HepG2 (cell line): ENCODE results near the gene HNRNPC. TPM values are rescaled to one million over a fixed set of nuclear protein-coding genes. Genes with fewer than 3 reads are reported as not detected.

ENCODE experiments used
- ATAC-seq: fragments of 200-7000 bp; cut with Tn5 transposase; 3 replicates; pipeline ENCODE4 v1.9.1; 2020; ENCODE audit warnings: mild to moderate bottlenecking, moderate library complexity
- BruUV-seq: library from RNA; stranded (reverse); fragments of 400-500 nt; replicated peaks from 2 replicates; lab custom pipeline; 2021; lab: Mats Ljungman, UMichigan
- CTCF ChIA-PET: fragments of 300-600 bp; formaldehyde crosslinking; extraction: SDS; loops from one replicate; lab custom pipeline; 2021; ENCODE audit warnings: low total read pairs, inconsistent platforms, low intra/inter-chr PET ratio; lab: Yijun Ruan, JAX
- POLR2A ChIA-PET: fragments of 350-600 bp; sonication (Branson Sonifier 250); formaldehyde crosslinking; loops from one replicate; lab custom pipeline; 2020; ENCODE audit warnings: antibody characterized with exemption, inconsistent platforms; lab: Yijun Ruan, JAX
- DNase-seq: peaks from one replicate; pipeline ENCODE4 v3.0.0-alpha.2; 2015; ENCODE audit warnings: low spot score
- FAIRE-seq: peaks from 3 replicates; lab custom pipeline; 2011; peaks lifted over from hg19 to GRCh38; lab: Jason Lieb, UNC
- H2AFZ ChIP-seq: one replicate; pipeline ENCODE4 v1.6.1; 2011; ENCODE audit warnings: low read length, inconsistent platforms
- H3K27ac ChIP-seq: fragments of 300-600 bp; 3 replicates; pipeline ENCODE4 v1.8.0; 2011; ENCODE audit warnings: mixed run types, mild to moderate bottlenecking, mixed read lengths, low read length, inconsistent platforms; ENCODE audit not compliant: insufficient read depth; ENCODE audit errors: extremely low read length
- H3K27me3 ChIP-seq, 2 experiments: fragments of 200-600 bp in 1 of 2; 2 replicates in 1 of 2; 3 replicates in 1 of 2; pipeline versions ENCODE4 v1.6.0 to v1.8.0; 2011; ENCODE audit warnings: low read length in 2 of 2, mild to moderate bottlenecking in 2 of 2, moderate library complexity in 2 of 2, inconsistent platforms in 1 of 2; ENCODE audit not compliant: insufficient read depth in 2 of 2, control insufficient read depth in 1 of 2
- H3K36me3 ChIP-seq, 2 experiments: fragments of 200-600 bp in 1 of 2; replicated peaks in 1 of 2; 2 replicates in 1 of 2; 3 replicates in 1 of 2; pipeline versions ENCODE4 v1.5.1 to v1.8.0; 2011; ENCODE audit warnings: low read length in 2 of 2, inconsistent platforms in 1 of 2; ENCODE audit not compliant: insufficient read depth in 2 of 2, control insufficient read depth in 1 of 2
- H3K4me1 ChIP-seq: 2 replicates; pipeline ENCODE4 v1.5.1; 2012; ENCODE audit warnings: low read length, inconsistent platforms; ENCODE audit not compliant: insufficient read depth
- H3K4me2 ChIP-seq: 2 replicates; pipeline ENCODE4 v1.6.0; 2011; ENCODE audit warnings: low read depth, low read length, inconsistent platforms
- H3K4me3 ChIP-seq, 3 experiments: fragments of 200-600 bp in 1 of 3; sonication (generic), shearing (Covaris generic) in 1 of 3; replicated peaks in 1 of 3; 2 replicates each; pipeline ENCODE4 v1.5.1; 2011 to 2016; ENCODE audit warnings: low read length in 3 of 3, inconsistent platforms in 2 of 3, low read depth in 2 of 3, mild to moderate bottlenecking in 2 of 3, control low read depth in 1 of 3, mixed read lengths in 1 of 3; ENCODE audit not compliant: insufficient read depth in 1 of 3
- H3K79me2 ChIP-seq: one replicate; pipeline ENCODE4 v1.6.1; 2011; ENCODE audit warnings: low read length, inconsistent platforms; ENCODE audit not compliant: insufficient read depth
- H3K9ac ChIP-seq: 2 replicates; pipeline ENCODE4 v1.6.0; 2011; ENCODE audit warnings: mild to moderate bottlenecking, low read depth, low read length, inconsistent platforms; ENCODE audit not compliant: insufficient read depth
- H3K9me3 ChIP-seq: 2 replicates; pipeline ENCODE4 v1.5.1; 2012; ENCODE audit warnings: mild to moderate bottlenecking, low read length
- H4K20me1 ChIP-seq: 2 replicates; pipeline ENCODE4 v1.6.0; 2011; ENCODE audit warnings: inconsistent platforms, mild to moderate bottlenecking, low read length, moderate library complexity; ENCODE audit not compliant: insufficient read depth
- CHCHD3 ChIP-seq: sonication (generic); formaldehyde crosslinking; IDR thresholded peaks from 2 replicates; pipeline ENCODE4 v1.8.0; 2022; ENCODE audit warnings: mild to moderate bottlenecking, missing genetic modification reagents, moderate library complexity
- EEA1 ChIP-seq: sonication (generic); formaldehyde crosslinking; IDR thresholded peaks from 2 replicates; pipeline ENCODE4 v1.5.1; 2020; ENCODE audit warnings: mild to moderate bottlenecking, missing genetic modification reagents, borderline replicate concordance
- FOXA3 ChIP-seq: IDR thresholded peaks from 2 replicates; pipeline ENCODE4 v1.6.1; 2016; ENCODE audit warnings: missing genetic modification reagents, missing compliant biosample characterization
- HDAC2 ChIP-seq: sonication (generic); formaldehyde crosslinking; IDR thresholded peaks from 2 replicates; pipeline ENCODE4 v1.4.0; 2020; ENCODE audit warnings: missing genetic modification reagents
- MEIS2 ChIP-seq: sonication (generic); formaldehyde crosslinking; IDR thresholded peaks from 2 replicates; pipeline ENCODE4 v1.9.0; 2021; ENCODE audit warnings: mild to moderate bottlenecking, missing genetic modification reagents
- MXD1 ChIP-seq: sonication (generic); formaldehyde crosslinking; IDR thresholded peaks from 2 replicates; pipeline ENCODE4 v1.4.0; 2020; ENCODE audit warnings: mild to moderate bottlenecking, missing genetic modification reagents
- NFE2 ChIP-seq: sonication (generic); formaldehyde crosslinking; IDR thresholded peaks from 2 replicates; pipeline ENCODE4 v1.4.0; 2020; ENCODE audit warnings: missing genetic modification reagents
- PHF20 ChIP-seq: sonication (generic); formaldehyde crosslinking; IDR thresholded peaks from 2 replicates; pipeline ENCODE4 v1.5.0; 2020; ENCODE audit warnings: mild to moderate bottlenecking, missing genetic modification reagents
- REXO4 ChIP-seq: sonication (generic); formaldehyde crosslinking; IDR thresholded peaks from 2 replicates; pipeline ENCODE4 v1.8.0; 2022; ENCODE audit warnings: missing genetic modification reagents, mild to moderate bottlenecking, borderline replicate concordance
- SRSF1 ChIP-seq: fragments of 200-400 bp; formaldehyde crosslinking; optimal IDR thresholded peaks from 2 replicates; pipeline ENCODE3; 2017; ENCODE audit warnings: mild to moderate bottlenecking, low read depth, low read length, moderate library complexity
- YY1 ChIP-seq: IDR thresholded peaks from 2 replicates; pipeline ENCODE4 v1.6.1; 2011; ENCODE audit warnings: low read length, low read depth, moderate library complexity, mild to moderate bottlenecking; ENCODE audit not compliant: insufficient read depth, insufficient replicate concordance
- ZFP90 ChIP-seq: sonication (generic); formaldehyde crosslinking; IDR thresholded peaks from 2 replicates; pipeline ENCODE4 v1.8.0; 2022; ENCODE audit warnings: missing genetic modification reagents, mild to moderate bottlenecking, inconsistent platforms, borderline replicate concordance
- ZNF335 ChIP-seq: sonication (generic); formaldehyde crosslinking; IDR thresholded peaks from 2 replicates; pipeline ENCODE4 v1.4.0; 2020; ENCODE audit warnings: missing genetic modification reagents
- ZNF343 ChIP-seq: sonication (generic); formaldehyde crosslinking; IDR thresholded peaks from 2 replicates; pipeline ENCODE4 v1.4.0; 2020; ENCODE audit warnings: mild to moderate bottlenecking, missing genetic modification reagents
- ZNF414 ChIP-seq: sonication (generic); formaldehyde crosslinking; IDR thresholded peaks from 2 replicates; pipeline ENCODE4 v1.5.0; 2020; ENCODE audit warnings: missing genetic modification reagents
- ZNF496 ChIP-seq: sonication (generic); formaldehyde crosslinking; IDR thresholded peaks from 2 replicates; pipeline ENCODE4 v1.8.1; 2023; ENCODE audit warnings: mild to moderate bottlenecking, moderate library complexity, missing genetic modification reagents; ENCODE audit not compliant: insufficient replicate concordance
- ZNF639 ChIP-seq: conservative IDR thresholded peaks from 2 replicates; pipeline ENCODE4 v1.6.1; 2018; ENCODE audit warnings: missing genetic modification reagents
- ZNF703 ChIP-seq: sonication (generic); formaldehyde crosslinking; IDR thresholded peaks from 2 replicates; pipeline ENCODE4 v1.5.1; 2020; ENCODE audit warnings: missing genetic modification reagents, mild to moderate bottlenecking, moderate library complexity, borderline replicate concordance
- ZNF761 ChIP-seq: sonication (generic); formaldehyde crosslinking; conservative IDR thresholded peaks from 2 replicates; pipeline ENCODE4 v1.4.0; 2020; ENCODE audit warnings: mild to moderate bottlenecking, missing genetic modification reagents
- WGBS: methylation state at CpG from one replicate; pipeline ENCODE4 v1.1.6; 2017; ENCODE audit warnings: low lambda C conversion rate; 5-methylcytosine and 5-hydroxymethylcytosine counted together
- in situ Hi-C: cut with HindIII; loops from 2 replicates; pipeline ENCODE4 v1.10.0; 2017; ENCODE audit warnings: low pct_unique_long_range_greater_than_20kb; ENCODE audit not compliant: extremely low pct_ligation_motif_present
- intact Hi-C: fragments of 100-400 bp; cut with micrococcal nuclease; formaldehyde crosslinking; loops from one replicate; pipeline ENCODE4 v1.10.0; 2022; ENCODE audit not compliant: unreplicated experiment
- polyA plus RNA-seq, 8 experiments: library from polyadenylated mRNA; depleted of rRNA in 3 of 8; stranded (reverse) in 7 of 8; unstranded in 1 of 8; fragments of >200 nt; fragmentation: Illumina TruSeq in 4 of 8; extraction: Trizol in 4 of 8; gene quantifications; 2 replicates each; pipeline versions ENCODE4 v1.2.1 to v1.2.3, GENCODE V29; 2011 to 2016; ENCODE audit warnings: low read depth in 4 of 8, missing spikeins in 1 of 8, mixed read lengths in 1 of 8; ENCODE audit not compliant: insufficient read depth in 1 of 8
- total RNA-seq, 5 experiments: library from RNA; depleted of rRNA; stranded (reverse); fragments of >200 nt; fragmentation: Illumina TruSeq; extraction: Trizol; gene quantifications; 2 replicates each; pipeline ENCODE4 v1.2.3, GENCODE V29; 2016; ENCODE audit warnings: low read depth in 1 of 5
- TF ChIP-seq, protein P1 (sequence below): sonication (generic); formaldehyde crosslinking; IDR thresholded peaks from 2 replicates; pipeline ENCODE4 v1.4.0; 2020; ENCODE audit warnings: missing genetic modification reagents

Gene HNRNPC
- total and polyA plus RNA-seq, 2 of the 13 experiments (the other 11 are each of a cell fraction or from before 2014, with no cell fraction given) = 628 to 1,099 TPM

GRCh38 chr14:21264025-21264801, 5.0 kb downstream of the HNRNPC start:
- BruUV-seq = no TSS peak
- peaks cover 15 to 69% of the 10 kb centered on the region in 2 experiments for H3K36me3 ChIP-seq
- no peak overlapping the region for H2AFZ ChIP-seq
- ChIA-PET POLR2A (interaction anchor here (1.3 to 6.0 kb wide), 8 partner anchors 8 to 120 kb away, joined by 3 to 68 read pairs (median 6); partner anchors contain the start of gene SUPT16H), CTCF (no interaction called here)
- intact Hi-C loops = no loop called here
- H4K20me1 ChIP-seq = peaks cover 96% of the 10 kb centered on the region
- peaks cover 98% of the 10 kb centered on the region for H3K79me2 ChIP-seq
- peak overlapping the region; percentile 88 for H3K4me2 ChIP-seq
- H3K9ac ChIP-seq = peak overlapping the region; percentile 6; the same call in 1 of the 2 replicates
- DNase-seq (no peak), FAIRE-seq (no peak), ATAC-seq (peak; percentile 26)
- peaks cover 0 to 5% of the 10 kb centered on the region in 2 experiments; a peak in 2 of 5 replicates for H3K27me3 ChIP-seq
- in situ Hi-C loops = no loop called here
- H3K9me3 ChIP-seq = no peaks in the 10 kb centered on the region
- 46% methylated on average over 4 of the region's 4 CpGs for WGBS
- H3K27ac ChIP-seq = peak overlapping the region; percentile 19
- H3K4me1 ChIP-seq = peaks cover 73% of the 10 kb centered on the region
- peak overlapping the region in 2 of 3 experiments; percentile 30 to 98; a peak in 3 of 6 replicates for H3K4me3 ChIP-seq
- TF ChIP-seq ZNF335 (CRISPR knock-in tag) (no peak), NFE2 (CRISPR knock-in tag) (no peak), ZFP90 (CRISPR knock-in tag) (no peak), ZNF343 (CRISPR knock-in tag) (no peak), ZNF761 (CRISPR knock-in tag) (0 out of 2 replicates have a peak, but pooled peaks have one; percentile 21), ZNF703 (no peak), MXD1 (CRISPR knock-in tag) (no peak), YY1 (no peak), FOXA3 (CRISPR knock-in tag) (peak; percentile 12; the same call in 1 of the 2 replicates), REXO4 (CRISPR knock-in tag) (no peak), ZNF414 (CRISPR knock-in tag) (no peak), ZNF496 (CRISPR knock-in tag) (no peak), MEIS2 (no peak), ZNF639 (CRISPR knock-in tag) (no peak), PHF20 (CRISPR knock-in tag) (no peak), SRSF1 (no peak), EEA1 (no peak), HDAC2 (no peak), CHCHD3 (CRISPR knock-in tag) (no peak)
- TF ChIP-seq, protein P1, sequence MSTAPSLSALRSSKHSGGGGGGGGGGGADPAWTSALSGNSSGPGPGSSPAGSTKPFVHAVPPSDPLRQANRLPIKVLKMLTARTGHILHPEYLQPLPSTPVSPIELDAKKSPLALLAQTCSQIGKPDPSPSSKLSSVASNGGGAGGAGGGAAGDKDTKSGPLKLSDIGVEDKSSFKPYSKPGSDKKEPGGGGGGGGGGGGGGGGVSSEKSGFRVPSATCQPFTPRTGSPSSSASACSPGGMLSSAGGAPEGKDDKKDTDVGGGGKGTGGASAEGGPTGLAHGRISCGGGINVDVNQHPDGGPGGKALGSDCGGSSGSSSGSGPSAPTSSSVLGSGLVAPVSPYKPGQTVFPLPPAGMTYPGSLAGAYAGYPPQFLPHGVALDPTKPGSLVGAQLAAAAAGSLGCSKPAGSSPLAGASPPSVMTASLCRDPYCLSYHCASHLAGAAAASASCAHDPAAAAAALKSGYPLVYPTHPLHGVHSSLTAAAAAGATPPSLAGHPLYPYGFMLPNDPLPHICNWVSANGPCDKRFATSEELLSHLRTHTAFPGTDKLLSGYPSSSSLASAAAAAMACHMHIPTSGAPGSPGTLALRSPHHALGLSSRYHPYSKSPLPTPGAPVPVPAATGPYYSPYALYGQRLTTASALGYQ (CRISPR knock-in tag) = 0 out of 2 replicates have a peak, but pooled peaks have one; percentile 10
